HepG2 (cell line): Measurements from ENCODE around the gene DNAAF1. TPM values are rescaled to one million over a fixed set of nuclear protein-coding genes. Genes with fewer than 3 reads are reported as not detected.

Source experiments
- ATAC-seq: fragments of 200-7000 bp; cut with Tn5 transposase; 3 replicates; pipeline ENCODE4 v1.9.1; 2020; ENCODE audit warnings: mild to moderate bottlenecking, moderate library complexity
- BruUV-seq: library from RNA; stranded (reverse); fragments of 400-500 nt; replicated peaks from 2 replicates; lab custom pipeline; 2021; lab: Mats Ljungman, UMichigan
- CTCF ChIA-PET: fragments of 300-600 bp; formaldehyde crosslinking; extraction: SDS; loops from one replicate; lab custom pipeline; 2021; ENCODE audit warnings: low total read pairs, inconsistent platforms, low intra/inter-chr PET ratio; lab: Yijun Ruan, JAX
- POLR2A ChIA-PET: fragments of 350-600 bp; sonication (Branson Sonifier 250); formaldehyde crosslinking; loops from one replicate; lab custom pipeline; 2020; ENCODE audit warnings: antibody characterized with exemption, inconsistent platforms; lab: Yijun Ruan, JAX
- DNase-seq: peaks from one replicate; pipeline ENCODE4 v3.0.0-alpha.2; 2015; ENCODE audit warnings: low spot score
- FAIRE-seq: peaks from 3 replicates; lab custom pipeline; 2011; peaks lifted over from hg19 to GRCh38; lab: Jason Lieb, UNC
- H2AFZ ChIP-seq: one replicate; pipeline ENCODE4 v1.6.1; 2011; ENCODE audit warnings: low read length, inconsistent platforms
- H3K27ac ChIP-seq: fragments of 300-600 bp; 3 replicates; pipeline ENCODE4 v1.8.0; 2011; ENCODE audit warnings: mixed run types, mild to moderate bottlenecking, mixed read lengths, low read length, inconsistent platforms; ENCODE audit not compliant: insufficient read depth; ENCODE audit errors: extremely low read length
- H3K27me3 ChIP-seq, 2 experiments: fragments of 200-600 bp in 1 of 2; 2 replicates in 1 of 2; 3 replicates in 1 of 2; pipeline versions ENCODE4 v1.6.0 to v1.8.0; 2011; ENCODE audit warnings: low read length in 2 of 2, mild to moderate bottlenecking in 2 of 2, moderate library complexity in 2 of 2, inconsistent platforms in 1 of 2; ENCODE audit not compliant: insufficient read depth in 2 of 2, control insufficient read depth in 1 of 2
- H3K36me3 ChIP-seq, 2 experiments: fragments of 200-600 bp in 1 of 2; replicated peaks in 1 of 2; 2 replicates in 1 of 2; 3 replicates in 1 of 2; pipeline versions ENCODE4 v1.5.1 to v1.8.0; 2011; ENCODE audit warnings: low read length in 2 of 2, inconsistent platforms in 1 of 2; ENCODE audit not compliant: insufficient read depth in 2 of 2, control insufficient read depth in 1 of 2
- H3K4me1 ChIP-seq: 2 replicates; pipeline ENCODE4 v1.5.1; 2012; ENCODE audit warnings: low read length, inconsistent platforms; ENCODE audit not compliant: insufficient read depth
- H3K4me2 ChIP-seq: 2 replicates; pipeline ENCODE4 v1.6.0; 2011; ENCODE audit warnings: low read depth, low read length, inconsistent platforms
- H3K4me3 ChIP-seq, 3 experiments: fragments of 200-600 bp in 1 of 3; sonication (generic), shearing (Covaris generic) in 1 of 3; replicated peaks in 1 of 3; 2 replicates each; pipeline ENCODE4 v1.5.1; 2011 to 2016; ENCODE audit warnings: low read length in 3 of 3, inconsistent platforms in 2 of 3, low read depth in 2 of 3, mild to moderate bottlenecking in 2 of 3, control low read depth in 1 of 3, mixed read lengths in 1 of 3; ENCODE audit not compliant: insufficient read depth in 1 of 3
- H3K79me2 ChIP-seq: one replicate; pipeline ENCODE4 v1.6.1; 2011; ENCODE audit warnings: low read length, inconsistent platforms; ENCODE audit not compliant: insufficient read depth
- H3K9ac ChIP-seq: 2 replicates; pipeline ENCODE4 v1.6.0; 2011; ENCODE audit warnings: mild to moderate bottlenecking, low read depth, low read length, inconsistent platforms; ENCODE audit not compliant: insufficient read depth
- H3K9me3 ChIP-seq: 2 replicates; pipeline ENCODE4 v1.5.1; 2012; ENCODE audit warnings: mild to moderate bottlenecking, low read length
- H4K20me1 ChIP-seq: 2 replicates; pipeline ENCODE4 v1.6.0; 2011; ENCODE audit warnings: inconsistent platforms, mild to moderate bottlenecking, low read length, moderate library complexity; ENCODE audit not compliant: insufficient read depth
- FOXC1 ChIP-seq: sonication (generic); formaldehyde crosslinking; IDR thresholded peaks from 2 replicates; pipeline ENCODE4 v1.8.0; 2022; ENCODE audit warnings: mild to moderate bottlenecking, missing genetic modification reagents, borderline replicate concordance
- GATAD1 ChIP-seq: IDR thresholded peaks from 2 replicates; pipeline ENCODE4 v1.6.1; 2016; ENCODE audit warnings: missing genetic modification reagents, missing compliant biosample characterization
- HNF1A ChIP-seq, 2 experiments: sonication (generic) in 1 of 2; formaldehyde crosslinking in 1 of 2; IDR thresholded peaks; 2 replicates each; pipeline versions ENCODE4 v1.4.0 to v1.6.1; 2016 to 2020; ENCODE audit warnings: borderline replicate concordance in 1 of 2, low read depth in 1 of 2, mild to moderate bottlenecking in 1 of 2, missing genetic modification reagents in 1 of 2
- HNF4A ChIP-seq: sonication (generic); formaldehyde crosslinking; IDR thresholded peaks from 2 replicates; pipeline ENCODE4 v1.4.0; 2020; ENCODE audit warnings: missing genetic modification reagents
- HOXA7 ChIP-seq: sonication (generic); formaldehyde crosslinking; IDR thresholded peaks from 2 replicates; pipeline ENCODE4 v1.8.1; 2022; ENCODE audit warnings: mild to moderate bottlenecking, missing genetic modification reagents, moderate library complexity
- KLF16 ChIP-seq, 2 experiments: sonication (generic) in 1 of 2; formaldehyde crosslinking in 1 of 2; IDR thresholded peaks; 2 replicates each; pipeline versions ENCODE4 v1.6.1 to v1.8.0; 2016 to 2023; ENCODE audit warnings: missing genetic modification reagents in 2 of 2, missing compliant biosample characterization in 1 of 2
- PLRG1 ChIP-seq: fragments of 450-650 bp; conservative IDR thresholded peaks from 2 replicates; pipeline ENCODE4 v1.6.1; 2016
- SMARCE1 ChIP-seq: fragments of 450-650 bp; IDR thresholded peaks from 2 replicates; pipeline ENCODE4 v1.6.1; 2017; ENCODE audit warnings: borderline replicate concordance
- SP4 ChIP-seq: sonication (generic); formaldehyde crosslinking; IDR thresholded peaks from 2 replicates; pipeline ENCODE4 v1.8.1; 2023; ENCODE audit warnings: mild to moderate bottlenecking, missing genetic modification reagents
- ZNF253 ChIP-seq: sonication (generic); formaldehyde crosslinking; IDR thresholded peaks from 2 replicates; pipeline ENCODE4 v1.8.0; 2022; ENCODE audit warnings: mild to moderate bottlenecking, missing genetic modification reagents, borderline replicate concordance
- ZNF34 ChIP-seq: sonication (generic); formaldehyde crosslinking; IDR thresholded peaks from 2 replicates; pipeline ENCODE4 v1.4.0; 2020; ENCODE audit warnings: mild to moderate bottlenecking, missing genetic modification reagents, borderline replicate concordance
- ZNF784 ChIP-seq: sonication (generic); formaldehyde crosslinking; IDR thresholded peaks from 2 replicates; pipeline ENCODE4 v1.5.1; 2020; ENCODE audit warnings: missing genetic modification reagents, mild to moderate bottlenecking, borderline replicate concordance
- ZNF788 ChIP-seq: sonication (generic); formaldehyde crosslinking; IDR thresholded peaks from 2 replicates; pipeline ENCODE4 v1.5.0; 2020; ENCODE audit warnings: mild to moderate bottlenecking, missing genetic modification reagents, borderline replicate concordance
- ZSCAN31 ChIP-seq: sonication (generic); formaldehyde crosslinking; IDR thresholded peaks from 2 replicates; pipeline ENCODE4 v1.5.0; 2020; ENCODE audit warnings: low read depth, mild to moderate bottlenecking, missing genetic modification reagents
- WGBS: methylation state at CpG from one replicate; pipeline ENCODE4 v1.1.6; 2017; ENCODE audit warnings: low lambda C conversion rate; 5-methylcytosine and 5-hydroxymethylcytosine counted together
- in situ Hi-C: cut with HindIII; loops from 2 replicates; pipeline ENCODE4 v1.10.0; 2017; ENCODE audit warnings: low pct_unique_long_range_greater_than_20kb; ENCODE audit not compliant: extremely low pct_ligation_motif_present
- intact Hi-C: fragments of 100-400 bp; cut with micrococcal nuclease; formaldehyde crosslinking; loops from one replicate; pipeline ENCODE4 v1.10.0; 2022; ENCODE audit not compliant: unreplicated experiment
- polyA plus RNA-seq, 8 experiments: library from polyadenylated mRNA; depleted of rRNA in 3 of 8; stranded (reverse) in 7 of 8; unstranded in 1 of 8; fragments of >200 nt; fragmentation: Illumina TruSeq in 4 of 8; extraction: Trizol in 4 of 8; gene quantifications; 2 replicates each; pipeline versions ENCODE4 v1.2.1 to v1.2.3, GENCODE V29; 2011 to 2016; ENCODE audit warnings: low read depth in 4 of 8, missing spikeins in 1 of 8, mixed read lengths in 1 of 8; ENCODE audit not compliant: insufficient read depth in 1 of 8
- total RNA-seq, 5 experiments: library from RNA; depleted of rRNA; stranded (reverse); fragments of >200 nt; fragmentation: Illumina TruSeq; extraction: Trizol; gene quantifications; 2 replicates each; pipeline ENCODE4 v1.2.3, GENCODE V29; 2016; ENCODE audit warnings: low read depth in 1 of 5

The DNAAF1 gene
- total and polyA plus RNA-seq, 2 of the 13 experiments (the other 11 are each of a cell fraction or from before 2014, with no cell fraction given), result 0.04 TPM; not detected in 1

DNA sequence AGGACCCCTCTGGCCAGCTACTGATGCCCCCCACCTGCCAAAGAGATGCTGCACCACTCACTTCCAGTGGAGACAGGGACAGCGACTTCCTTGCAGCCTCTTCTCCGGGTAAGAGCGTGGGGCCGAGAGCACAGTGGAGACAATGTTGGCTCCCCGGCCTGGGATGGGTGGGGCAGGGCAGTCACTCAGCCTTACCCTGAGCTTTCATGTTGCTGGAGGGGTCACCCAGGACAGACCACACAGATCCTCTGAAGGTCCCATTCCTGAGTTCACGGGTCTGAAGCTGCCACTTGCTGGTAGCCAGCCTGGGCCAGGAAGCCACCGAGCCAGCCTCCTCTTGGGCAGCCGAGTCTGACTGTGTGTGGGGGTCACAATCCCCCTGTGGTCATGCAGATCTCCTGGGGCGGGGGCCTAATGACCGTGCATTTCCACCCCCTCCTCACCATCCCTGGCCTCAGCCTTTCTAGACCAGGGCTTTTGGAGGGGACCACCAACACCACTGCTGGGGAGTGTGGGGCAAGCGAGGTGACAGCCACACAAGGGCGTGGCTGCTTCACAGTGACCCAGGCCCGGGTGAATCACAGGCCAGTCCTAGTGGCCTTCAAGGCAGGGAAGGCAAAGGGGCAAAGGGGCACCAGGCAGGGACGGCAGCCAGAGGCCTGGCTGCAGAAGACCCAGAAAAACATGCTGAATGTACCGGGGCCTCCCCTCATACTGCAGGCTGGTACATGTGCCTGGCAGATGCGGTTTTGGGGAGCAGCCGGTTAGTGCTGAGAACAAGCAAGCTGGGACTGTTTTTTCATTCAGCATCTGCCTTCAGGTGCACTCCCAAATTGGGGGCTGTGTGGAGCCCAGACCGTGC is 31.3 kb downstream of the DNAAF1 start (continued):
- TF ChIP-seq HNF1A (IDR thresholded peaks at IDR 0.05; ENCODE audit: low read depth) (no peak), HNF1A (CRISPR knock-in tag; IDR thresholded peaks at IDR 0.05; ENCODE audit: borderline replicate concordance) (0 out of 2 replicates have a peak, but pooled peaks have one; percentile 33), ZNF34 (CRISPR knock-in tag) (no peak)

GRCh38 chr16:84177741-84178073 is 32.6 kb downstream of the DNAAF1 start:
- Histone ChIP-seq H3K36me3 (peaks cover 20 to 34% of the 10 kb centered on the region in 2 experiments; a peak in 4 of 5 replicates), H3K27ac (peak overlapping the region; percentile 14), H3K9me3 (no peaks in the 10 kb centered on the region), H4K20me1 (no peaks in the 10 kb centered on the region), H3K27me3 (peaks cover 0 to 1% of the 10 kb centered on the region in 2 experiments; a peak in 2 of 5 replicates), H3K79me2 (no peaks in the 10 kb centered on the region), H3K9ac (no peak overlapping the region), H3K4me1 (peaks cover 37% of the 10 kb centered on the region), H3K4me3 (no peak overlapping the region), H2AFZ (no peak overlapping the region), H3K4me2 (no peak overlapping the region)
- FAIRE-seq, result no peak
- in situ Hi-C loops, result loop anchor here (5.0 to 25.0 kb wide), 2 partner anchors 90 to 215 kb away; partner anchors contain the start of genes NECAB2 and OSGIN1
- ChIA-PET POLR2A (interaction anchor here (1.2 to 2.6 kb wide), 3 partner anchors 9 to 61 kb away, joined by 5 to 18 read pairs (median 7); partner anchors contain the start of genes MBTPS1 and TAF1C), CTCF (no interaction called here)
- no peak for ATAC-seq
- DNase-seq, result no peak
- WGBS, result 92% methylated on average over 9 of the region's 9 CpGs
- no TSS peak for BruUV-seq
- intact Hi-C loops, result loop anchor here (5.0 kb wide), 1 partner anchor 225 kb away; the partner anchor contains the start of gene OSGIN1
- TF ChIP-seq ZSCAN31 (CRISPR knock-in tag) (no peak), ZNF784 (no peak), SMARCE1 (no peak), HNF4A (no peak), ZNF253 (no peak), SP4 (no peak), ZNF788 (no peak), PLRG1 (no peak), GATAD1 (CRISPR knock-in tag) (no peak), HOXA7 (CRISPR knock-in tag) (no peak), KLF16 (CRISPR knock-in tag; IDR thresholded peaks at IDR 0.05) (no peak), FOXC1 (CRISPR knock-in tag) (no peak)
